Measurements from ENCODE around the gene CHGA.

GRCh38 chr14:92944976-92945375, 22.0 kb downstream of the CHGA start:
- TF ChIP-seq EZH2 (IDR thresholded peaks at IDR 0.05; ENCODE audit: borderline replicate concordance, insufficient read depth, low read depth, low read length, poor library complexity, severe bottlenecking), result no peak
- TF ChIP-seq CTCF (IDR thresholded peaks at IDR 0.05), result no peak

Measured in B cell (primary cell).